T-helper 1 cell (primary cell): ENCODE data around the gene TRIM2.
"Not testable (repeated sequence)": the region's sequence is repeated elsewhere in the genome, so short reads cannot be mapped to it uniquely, and the experiment has no call there.

Source experiments
- DNase-seq, 5 donors: peaks; one replicate each; pipeline ENCODE4 v3.0.0-alpha.2; 2012 to 2020
- total RNA-seq, 4 donors: gene quantifications; one replicate each; lab custom pipeline; 2026; lab: John Stamatoyannopoulos, UW

TRIM2 gene
- 2.6 to 9.1 (median 6.8) reads per million in 4 donors for total RNA-seq

- DNase-seq = no peak
These were observed at the start of gene TRIM2 for GRCh38 chr4:153204247-153204671. Gene TRIM2 (plus strand): TSS chr4:153204443. CDS start chr4:153204531, 88 bp downstream.

- no peak for DNase-seq
These were observed 48.6 kb upstream of the TRIM2 start for GRCh38 chr4:153155686-153156085.

DNA sequence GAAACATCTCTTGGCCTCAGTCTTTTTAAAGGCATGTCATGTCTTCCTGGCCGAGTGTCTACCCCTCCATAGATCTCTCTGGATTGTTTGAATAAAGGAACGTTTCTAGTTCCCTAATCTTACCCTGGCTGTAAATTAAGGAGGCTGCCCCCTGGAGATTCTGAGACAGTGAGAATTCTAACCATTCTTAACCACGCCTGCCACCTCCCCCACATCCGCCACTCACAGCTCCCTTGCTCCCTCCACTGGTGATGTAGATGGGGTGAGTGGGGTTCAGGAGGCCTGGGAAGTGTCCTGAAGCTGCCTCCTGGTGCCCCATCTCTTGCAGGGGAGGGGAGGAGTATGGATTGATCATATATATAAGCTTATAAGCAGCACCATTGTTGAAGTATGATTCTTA lies 48.0 kb upstream of the TRIM2 start:
- peak in 1 of 5 donors; percentile 22 for DNase-seq

DNA sequence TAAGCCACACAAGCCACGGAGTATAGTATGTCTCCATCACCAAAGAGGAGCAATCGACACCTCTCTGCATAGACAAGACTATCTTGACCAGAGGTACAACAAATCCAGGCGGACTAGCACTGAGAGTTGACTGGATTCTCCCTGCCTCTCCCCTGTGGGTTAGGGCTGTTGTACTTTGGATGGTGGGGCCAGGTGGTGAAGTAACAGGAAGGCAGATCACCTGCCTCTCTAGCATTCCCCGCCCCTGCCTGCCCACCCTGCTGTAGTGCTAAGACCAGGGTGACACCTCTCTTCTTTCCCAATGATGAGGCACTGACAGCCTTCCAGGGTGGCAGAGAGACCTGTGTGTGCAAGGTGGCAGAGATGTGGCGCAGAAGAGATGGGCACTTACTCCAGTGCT lies 47.5 kb upstream of the TRIM2 start:
- no peak for DNase-seq

DNA sequence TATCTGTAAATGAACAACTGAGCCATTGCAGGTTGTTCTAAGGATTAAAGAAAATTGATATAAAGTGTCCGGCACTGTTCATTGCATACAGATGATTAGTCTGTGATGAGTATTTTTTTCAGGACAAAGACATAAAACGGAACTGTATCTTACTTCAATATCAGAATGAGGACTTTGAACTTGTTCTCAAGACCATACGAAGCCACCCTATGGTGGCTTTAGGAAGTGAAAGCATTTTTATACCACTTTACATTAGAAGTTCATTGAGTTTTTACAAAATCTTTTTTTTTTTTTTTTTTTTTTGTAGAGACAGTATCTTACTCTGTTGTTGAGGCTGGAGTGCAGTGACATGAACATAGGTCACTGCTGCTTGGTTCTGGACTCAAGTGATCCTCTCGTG lies 45.2 kb upstream of the TRIM2 start:
- no peak for DNase-seq

GRCh38 chr4:153159728-153160221 lies 44.5 kb upstream of the TRIM2 start:
- no peak for DNase-seq

DNA sequence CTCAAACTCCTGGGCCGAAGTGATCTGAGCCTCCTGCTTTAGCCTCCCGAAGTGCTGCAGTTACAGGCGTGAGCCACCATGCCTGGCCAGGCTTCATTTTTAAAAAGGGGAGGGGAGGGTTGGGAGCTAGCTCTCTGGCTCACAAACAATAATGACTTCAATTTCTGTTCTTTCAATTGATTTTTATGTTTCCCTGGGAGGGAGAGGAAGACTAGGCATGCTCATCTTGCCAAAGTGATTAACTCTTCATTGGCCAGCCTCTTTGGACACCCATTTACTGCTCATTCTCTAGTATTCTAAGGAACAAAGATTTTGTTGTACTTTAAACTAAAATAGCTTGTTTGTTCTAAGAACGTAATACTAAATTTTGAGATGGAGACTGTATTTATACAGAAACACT lies 43.4 kb upstream of the TRIM2 start:
- no peak for DNase-seq

DNA sequence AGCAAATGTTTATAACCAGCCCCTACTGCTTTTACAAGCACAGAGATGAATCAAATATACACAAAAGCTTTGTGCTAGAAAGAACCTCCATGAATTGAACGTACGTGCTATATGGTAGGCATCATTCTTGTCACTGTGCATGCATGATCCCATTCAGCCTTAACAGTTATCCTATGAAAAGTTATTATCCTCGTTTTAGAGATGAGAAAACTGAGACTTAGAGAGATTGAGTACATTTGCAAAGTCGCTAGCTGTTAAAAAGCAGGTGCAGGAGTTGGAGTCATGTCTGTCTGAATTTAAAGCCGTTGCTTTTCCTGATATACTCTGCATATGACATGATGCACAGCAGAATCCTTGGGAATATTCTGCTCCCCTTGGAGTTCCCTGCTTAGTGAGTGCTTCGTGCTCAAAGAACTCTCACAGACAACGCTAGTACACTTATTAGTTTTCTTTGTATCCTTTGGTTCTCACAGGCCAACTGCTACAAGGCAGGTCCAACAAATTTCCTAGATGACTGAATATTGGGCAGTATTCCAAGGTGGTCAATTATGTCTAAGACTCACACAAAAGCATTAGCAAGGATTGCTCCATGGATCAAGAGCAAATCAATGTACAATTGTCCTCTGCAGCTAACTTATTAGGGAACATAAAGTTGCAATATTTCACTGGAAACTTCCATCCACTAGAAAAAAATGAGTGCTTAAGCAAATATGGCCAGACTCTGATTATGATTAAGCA lies 42.8 kb upstream of the TRIM2 start:
- DNase-seq = no peak

DNA sequence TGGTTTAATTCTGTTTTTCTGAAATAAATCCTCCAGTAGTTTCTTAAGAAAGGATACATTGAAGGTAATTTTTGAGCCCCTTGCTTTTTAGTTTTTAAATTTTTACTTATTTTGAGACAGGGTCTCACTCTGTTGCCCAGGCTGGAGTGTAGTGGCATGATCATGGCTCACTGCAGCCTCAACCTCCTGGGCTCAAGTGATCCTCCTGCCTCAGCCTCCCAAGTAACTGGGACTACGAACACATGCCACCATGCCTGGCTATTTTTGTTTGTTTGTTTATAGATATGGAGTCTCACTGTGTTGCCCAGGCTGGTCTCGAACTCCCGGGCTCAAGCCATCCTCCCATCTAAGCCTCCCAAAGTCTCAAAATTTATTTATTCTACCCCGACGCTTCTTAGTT lies 39.0 kb upstream of the TRIM2 start:
- not testable (repeated sequence) for DNase-seq

DNA sequence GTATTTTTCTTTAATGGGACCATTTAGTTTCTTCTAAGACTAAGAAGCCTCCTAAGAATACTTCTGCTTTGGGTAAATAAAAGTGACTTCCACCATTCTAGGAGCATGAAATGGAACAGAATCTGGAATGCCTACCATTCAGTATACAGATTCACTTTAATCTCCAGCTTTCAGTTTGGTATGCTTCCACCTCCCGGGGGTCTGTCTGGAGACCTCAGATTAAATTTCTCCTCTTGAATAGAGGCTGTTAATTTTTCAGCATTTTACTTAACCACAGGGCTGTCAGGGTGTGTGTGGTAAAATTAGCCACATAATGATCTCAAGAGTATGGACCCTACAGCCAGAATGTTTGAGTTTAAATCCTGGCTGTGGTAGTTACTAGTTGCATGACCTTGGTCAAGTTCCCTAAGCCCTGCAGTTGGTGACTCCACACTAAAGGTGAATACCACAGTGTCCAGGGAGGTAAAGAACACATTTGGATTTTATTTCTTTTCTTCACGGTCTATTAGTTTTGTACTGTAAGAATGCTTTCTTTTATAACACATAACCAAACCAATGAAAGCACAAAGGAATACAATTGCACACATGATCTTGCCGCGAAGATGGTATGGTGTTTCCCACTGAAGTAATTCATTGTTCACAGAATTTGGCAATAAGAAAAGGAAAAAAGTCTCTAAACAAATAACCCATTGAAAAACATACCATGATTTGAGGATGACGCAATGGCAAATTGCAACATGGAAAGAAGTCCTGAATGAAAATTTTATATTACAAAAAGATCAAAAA lies 37.3 kb upstream of the TRIM2 start:
- no peak for DNase-seq

- DNase-seq = no peak
These were observed 34.5 kb upstream of the TRIM2 start for GRCh38 chr4:153169776-153170175.

GRCh38 chr4:153170407-153170806 lies 33.8 kb upstream of the TRIM2 start:
- DNase-seq = no peak

GRCh38 chr4:153174821-153175567 lies 29.2 kb upstream of the TRIM2 start:
- DNase-seq = no peak

GRCh38 chr4:153176938-153177337 lies 27.3 kb upstream of the TRIM2 start:
- no peak for DNase-seq

GRCh38 chr4:153177841-153178240 lies 26.4 kb upstream of the TRIM2 start:
- no peak for DNase-seq

DNA sequence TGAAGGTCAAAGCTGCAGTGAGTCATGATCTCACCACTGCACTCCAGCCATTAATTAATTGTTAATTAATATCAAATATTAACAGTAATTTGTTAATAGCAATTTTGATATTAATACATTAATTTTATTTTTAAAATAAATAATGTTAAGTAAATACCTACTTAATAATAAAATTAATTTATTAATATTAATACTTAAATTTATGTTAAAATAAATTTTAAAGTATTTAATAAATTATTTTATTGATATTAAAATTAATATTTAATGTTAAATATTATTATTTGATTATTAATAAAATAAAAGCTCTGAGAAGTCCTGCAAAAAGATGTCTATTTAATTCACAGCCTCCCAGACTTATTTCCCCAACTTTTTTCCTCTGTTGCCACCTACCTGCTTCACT lies 25.1 kb upstream of the TRIM2 start:
- DNase-seq = no peak

GRCh38 chr4:153181293-153181692 lies 22.9 kb upstream of the TRIM2 start:
- no peak for DNase-seq

GRCh38 chr4:153181700-153182099 lies 22.5 kb upstream of the TRIM2 start:
- no peak for DNase-seq

GRCh38 chr4:153183146-153183545 lies 21.1 kb upstream of the TRIM2 start:
- DNase-seq = no peak

GRCh38 chr4:153185331-153185852 lies 18.9 kb upstream of the TRIM2 start:
- DNase-seq = no peak

- DNase-seq = no peak
These were observed 18.1 kb upstream of the TRIM2 start for GRCh38 chr4:153186046-153186728.
